Neural progenitor cell (in vitro differentiated cells): ENCODE data around the gene TNFRSF13B.

Source experiments
- EZH2 ChIP-seq: fragments of 200-600 bp; sonication (generic); IDR thresholded peaks from 2 replicates; pipeline ENCODE4 v1.6.1; 2017; ENCODE audit warnings: antibody characterized with exemption, mild to moderate bottlenecking, moderate library complexity
- EZH2phosphoT487 ChIP-seq: fragments of 200-600 bp; sonication (generic); IDR thresholded peaks from 2 replicates; pipeline ENCODE4 v1.6.1; 2017; ENCODE audit warnings: antibody characterized with exemption
- TF ChIP-seq, protein P1 (sequence below): fragments of 200-600 bp; sonication (generic); IDR thresholded peaks from 2 replicates; pipeline ENCODE4 v1.5.1; 2017; ENCODE audit warnings: antibody characterized with exemption, mild to moderate bottlenecking

DNA sequence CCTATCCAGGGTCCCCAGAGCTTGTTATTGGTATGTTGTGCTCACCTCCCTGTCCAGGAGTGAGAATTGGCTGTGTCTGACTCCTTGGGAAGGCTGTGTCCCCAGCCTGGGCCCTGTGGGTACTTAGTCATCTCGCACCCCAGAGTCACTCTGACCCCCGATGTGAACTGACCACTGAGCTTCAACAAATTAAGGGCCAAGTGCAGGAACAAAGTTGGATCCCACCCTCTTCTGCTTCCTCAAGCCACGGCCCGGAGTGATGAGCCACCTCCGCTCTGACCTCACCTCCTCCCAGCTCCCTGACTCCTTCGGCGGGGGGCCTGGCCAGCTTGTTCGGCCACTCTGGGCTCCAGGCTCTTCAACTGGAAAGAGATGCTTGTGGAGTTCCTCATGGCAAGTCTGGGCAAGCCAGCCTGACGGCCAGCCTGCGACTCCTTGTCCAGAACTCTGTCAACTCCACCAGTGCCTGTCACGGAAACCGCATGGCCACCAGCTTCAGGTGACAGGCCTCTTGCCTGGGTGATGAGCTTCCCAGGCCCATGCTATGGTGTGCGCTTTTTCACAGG lies 48.1 kb upstream of the TNFRSF13B start:
- TF ChIP-seq, protein P1, sequence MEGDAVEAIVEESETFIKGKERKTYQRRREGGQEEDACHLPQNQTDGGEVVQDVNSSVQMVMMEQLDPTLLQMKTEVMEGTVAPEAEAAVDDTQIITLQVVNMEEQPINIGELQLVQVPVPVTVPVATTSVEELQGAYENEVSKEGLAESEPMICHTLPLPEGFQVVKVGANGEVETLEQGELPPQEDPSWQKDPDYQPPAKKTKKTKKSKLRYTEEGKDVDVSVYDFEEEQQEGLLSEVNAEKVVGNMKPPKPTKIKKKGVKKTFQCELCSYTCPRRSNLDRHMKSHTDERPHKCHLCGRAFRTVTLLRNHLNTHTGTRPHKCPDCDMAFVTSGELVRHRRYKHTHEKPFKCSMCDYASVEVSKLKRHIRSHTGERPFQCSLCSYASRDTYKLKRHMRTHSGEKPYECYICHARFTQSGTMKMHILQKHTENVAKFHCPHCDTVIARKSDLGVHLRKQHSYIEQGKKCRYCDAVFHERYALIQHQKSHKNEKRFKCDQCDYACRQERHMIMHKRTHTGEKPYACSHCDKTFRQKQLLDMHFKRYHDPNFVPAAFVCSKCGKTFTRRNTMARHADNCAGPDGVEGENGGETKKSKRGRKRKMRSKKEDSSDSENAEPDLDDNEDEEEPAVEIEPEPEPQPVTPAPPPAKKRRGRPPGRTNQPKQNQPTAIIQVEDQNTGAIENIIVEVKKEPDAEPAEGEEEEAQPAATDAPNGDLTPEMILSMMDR: no peak
- no peak for TF ChIP-seq EZH2phosphoT487
- no peak for TF ChIP-seq EZH2
